ENCODE measurements around the gene BOD1L1. TPM values are rescaled to one million over a fixed set of nuclear protein-coding genes. Genes with fewer than 3 reads are reported as not detected.

Gene BOD1L1
- total and polyA plus RNA-seq, 7 donors = 6.0 to 19.3 (median 13.7) TPM

DNA sequence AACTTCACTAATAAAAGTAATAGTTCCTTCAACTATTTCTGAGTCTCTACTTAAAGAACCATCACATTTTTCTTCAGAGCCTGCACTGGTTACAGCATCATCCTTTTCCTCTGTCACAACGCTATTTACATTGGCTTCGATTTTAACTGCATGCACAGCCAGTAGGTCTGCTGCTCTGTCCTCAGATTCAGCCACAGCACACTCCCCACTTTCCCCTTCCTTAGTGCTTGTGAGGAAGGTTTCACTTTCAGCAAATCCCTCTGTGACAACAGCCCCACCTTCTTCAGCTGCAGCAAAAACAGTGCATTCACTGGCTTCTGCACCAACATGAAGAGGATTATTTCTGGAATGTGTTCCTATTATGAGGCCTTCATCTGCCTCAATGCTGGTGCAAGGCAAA is 25.7 kb downstream of the BOD1L1 start:
- no peak for ATAC-seq
- no peak for TF ChIP-seq CTCF (IDR thresholded peaks at IDR 0.05)
- H3K27ac ChIP-seq = no peak overlapping the region
- no peak for DNase-seq
- intact Hi-C loops (cut with DNase I) = no loop called here
- H3K4me1 ChIP-seq = no peaks in the 10 kb centered on the region
- H3K9me3 ChIP-seq = no peaks in the 10 kb centered on the region
- H3K36me3 ChIP-seq (ENCODE audit: insufficient read depth in 1 of 2, low read depth in 1 of 2) = peaks cover 8 to 98% of the 10 kb centered on the region in 2 donors
- no peak overlapping the region for H3K4me3 ChIP-seq
- 97 to 100% (median 99%) methylated on average over 2 of the region's 2 CpGs for WGBS, 3 donors
- H3K27me3 ChIP-seq (ENCODE audit: insufficient read depth in 3 of 3, low read length in 2 of 3) = no peaks in the 10 kb centered on the region

DNA sequence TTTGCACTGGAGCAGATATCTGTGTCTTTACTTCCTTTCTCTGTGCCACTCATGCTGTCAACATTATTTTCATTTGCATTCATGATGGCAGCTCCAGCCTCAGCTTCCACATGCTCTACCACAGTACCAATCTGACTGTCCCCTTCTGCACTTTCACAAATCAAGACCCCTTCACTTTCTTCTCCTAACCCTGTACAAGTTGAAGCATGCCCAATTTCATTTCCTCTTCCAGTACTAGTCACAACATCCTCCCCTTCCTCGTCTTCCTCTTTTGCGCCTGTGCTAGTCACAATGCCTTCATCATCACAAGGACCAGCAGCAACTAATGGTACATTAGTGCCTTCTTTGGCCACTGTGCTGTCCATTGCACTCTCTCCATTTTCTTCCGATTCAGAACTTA is 26.5 kb downstream of the BOD1L1 start:
- no peak overlapping the region for H3K27ac ChIP-seq
- WGBS, 3 donors = 93 to 100% (median 93%) methylated on average over 3 of the region's 3 CpGs
- no peaks in the 10 kb centered on the region for H3K9me3 ChIP-seq
- H3K4me1 ChIP-seq = no peaks in the 10 kb centered on the region
- no peaks in the 10 kb centered on the region for H3K27me3 ChIP-seq (ENCODE audit: insufficient read depth in 3 of 3, low read length in 2 of 3)
- ATAC-seq = no peak
- no peak for DNase-seq
- peaks cover 8 to 98% of the 10 kb centered on the region in 2 donors for H3K36me3 ChIP-seq (ENCODE audit: insufficient read depth in 1 of 2, low read depth in 1 of 2)
- no peak for TF ChIP-seq CTCF (IDR thresholded peaks at IDR 0.05)
- intact Hi-C loops (cut with DNase I) = no loop called here
- H3K4me3 ChIP-seq = no peak overlapping the region

DNA sequence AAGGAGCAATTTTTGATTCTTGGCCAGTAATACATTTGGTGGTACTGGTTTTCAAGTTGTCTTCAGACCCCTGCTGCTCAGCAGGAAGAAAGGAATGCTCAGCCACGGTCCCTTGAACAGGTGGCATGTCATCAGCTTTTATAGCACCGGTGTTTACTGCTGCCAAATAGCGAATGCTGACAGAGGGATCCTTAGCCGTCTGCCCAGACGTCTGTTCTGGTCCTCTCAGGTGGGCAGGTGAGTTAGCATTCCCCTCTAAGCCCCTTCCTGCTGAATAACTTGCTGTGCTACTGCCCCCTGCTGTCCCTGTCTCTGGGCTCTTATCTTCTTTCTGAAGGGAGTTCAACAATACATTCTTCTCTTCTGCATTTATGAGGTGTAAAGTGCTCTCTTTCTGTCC is 28.4 kb downstream of the BOD1L1 start:
- Histone ChIP-seq H3K9me3 (no peaks in the 10 kb centered on the region), H3K27me3 (ENCODE audit: insufficient read depth in 3 of 3, low read length in 2 of 3) (no peaks in the 10 kb centered on the region), H3K27ac (no peak overlapping the region), H3K4me1 (no peaks in the 10 kb centered on the region), H3K4me3 (no peak overlapping the region), H3K36me3 (ENCODE audit: insufficient read depth in 1 of 2, low read depth in 1 of 2) (peaks cover 11 to 98% of the 10 kb centered on the region in 2 donors)
- TF ChIP-seq CTCF (IDR thresholded peaks at IDR 0.05) = no peak
- WGBS, 3 donors = 32 to 53% (median 33%) methylated on average over 5 of the region's 5 CpGs
- DNase-seq (no peak), ATAC-seq (no peak)
- intact Hi-C loops (cut with DNase I) = no loop called here

GRCh38 chr4:13597604-13598003 is 29.9 kb downstream of the BOD1L1 start:
- no peak overlapping the region for H3K27ac ChIP-seq

More at GRCh38 chr4:13597604-13598003, 29.9 kb downstream of the BOD1L1 start:
- Histone ChIP-seq H3K4me3 (no peak overlapping the region), H3K9me3 (no peaks in the 10 kb centered on the region), H3K4me1 (no peaks in the 10 kb centered on the region), H3K27me3 (ENCODE audit: insufficient read depth in 3 of 3, low read length in 2 of 3) (no peaks in the 10 kb centered on the region), H3K36me3 (ENCODE audit: insufficient read depth in 1 of 2, low read depth in 1 of 2) (peaks cover 11 to 98% of the 10 kb centered on the region in 2 donors)
- intact Hi-C loops (cut with DNase I) = no loop called here
- DNase-seq (no peak), ATAC-seq (no peak)
- no peak for TF ChIP-seq CTCF (IDR thresholded peaks at IDR 0.05)

All from psoas muscle (tissue), 8 donors.